Measurements from ENCODE around the gene CPAMD8.
A peak's percentile ranks its signal among the peaks of the same experiment; 100 is the strongest.
"Not testable (repeated sequence)": the region's sequence is repeated elsewhere in the genome, so short reads cannot be mapped to it uniquely, and the experiment has no call there.

The CPAMD8 gene

DNA sequence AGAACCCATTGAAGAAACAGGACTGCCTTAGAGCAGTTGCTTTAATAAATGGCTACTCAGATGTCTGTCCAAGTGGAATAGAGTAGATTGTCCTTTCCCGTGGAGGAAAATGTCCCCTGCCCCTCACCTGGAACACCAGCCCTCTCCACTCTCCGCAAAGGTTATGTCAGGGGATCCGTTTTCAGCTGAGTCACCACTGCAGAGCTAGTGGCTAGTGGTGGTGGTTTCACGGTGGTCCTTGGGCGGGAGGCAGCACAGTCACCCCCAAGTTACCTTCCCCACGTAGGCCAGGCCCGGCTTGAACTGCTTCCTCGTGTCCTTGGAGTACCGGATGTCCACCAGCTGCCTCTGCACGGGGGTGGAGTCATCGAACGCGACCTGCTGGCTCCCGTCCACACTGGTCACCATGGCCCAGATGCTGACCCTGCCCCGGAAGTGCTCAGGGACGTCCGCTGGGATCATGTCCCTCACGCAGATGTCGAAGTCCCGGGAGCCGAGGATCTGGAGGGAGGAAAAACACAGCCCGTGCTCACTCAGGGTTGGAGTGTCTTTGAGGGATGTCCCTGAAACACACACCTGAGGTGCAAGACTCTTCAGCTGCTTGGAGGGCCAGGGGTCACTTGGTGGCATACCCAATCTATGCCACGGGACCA is 29.6 kb downstream of the CPAMD8 start:
- not testable (repeated sequence) for DNase-seq

DNA sequence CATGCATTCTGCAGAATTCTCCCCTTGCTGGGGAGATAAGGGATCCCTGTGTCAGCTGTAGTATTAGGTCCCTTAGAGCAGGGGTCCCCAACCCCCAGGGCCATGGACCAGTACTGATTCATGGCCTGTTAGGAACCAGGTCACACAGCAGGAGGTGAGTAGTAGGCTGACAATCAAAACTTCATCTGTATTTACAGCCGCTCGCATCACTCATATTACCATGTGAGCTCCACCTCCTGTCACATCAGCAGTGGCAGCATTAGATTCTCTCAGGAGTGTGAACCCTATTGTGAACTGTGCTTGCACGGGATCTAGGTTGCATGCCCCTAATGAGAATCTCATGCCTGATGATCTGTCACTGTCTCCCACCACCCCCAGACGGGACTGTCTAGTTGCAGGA is 37.9 kb downstream of the CPAMD8 start:
- no peak for DNase-seq

DNA sequence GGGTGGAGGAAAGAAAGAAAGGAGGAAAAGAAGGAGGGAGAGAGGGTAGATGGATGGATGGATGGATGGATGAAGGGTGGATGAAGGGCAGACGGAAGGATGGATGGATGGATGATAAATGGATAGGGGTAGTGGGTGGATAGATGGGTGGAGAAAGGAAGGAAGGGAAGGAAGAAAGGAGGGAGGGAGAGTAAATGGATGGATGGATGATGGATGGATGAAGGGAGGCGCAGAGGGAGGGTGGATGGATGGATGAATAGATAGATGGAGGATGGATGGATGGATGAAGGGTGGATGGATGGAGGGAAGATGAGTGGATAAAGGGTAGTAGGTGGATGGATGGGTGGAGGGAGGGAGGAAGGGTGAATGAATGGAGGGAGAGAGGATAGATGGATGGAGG is 41.2 kb downstream of the CPAMD8 start:
- DNase-seq = no peak

DNA sequence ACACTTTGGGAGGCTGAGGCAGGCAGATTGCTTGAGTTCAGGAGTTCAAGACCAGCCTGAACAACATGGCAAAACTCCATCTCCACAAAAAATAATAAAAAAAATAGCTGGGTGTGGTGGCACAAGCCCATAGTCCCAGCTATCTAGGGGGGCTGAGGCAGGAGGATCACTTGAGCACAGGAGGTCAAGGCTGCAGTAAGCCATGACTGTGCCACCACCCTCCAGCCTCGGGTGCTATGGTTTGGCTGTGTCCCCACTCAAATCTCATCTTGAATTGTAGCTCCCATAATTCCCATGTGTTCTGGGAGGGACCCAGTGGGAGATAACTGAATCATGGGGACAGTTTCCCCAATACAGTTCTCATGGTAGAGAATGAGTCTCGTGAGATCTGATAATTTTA is 44.0 kb downstream of the CPAMD8 start:
- not testable (repeated sequence) for DNase-seq

DNA sequence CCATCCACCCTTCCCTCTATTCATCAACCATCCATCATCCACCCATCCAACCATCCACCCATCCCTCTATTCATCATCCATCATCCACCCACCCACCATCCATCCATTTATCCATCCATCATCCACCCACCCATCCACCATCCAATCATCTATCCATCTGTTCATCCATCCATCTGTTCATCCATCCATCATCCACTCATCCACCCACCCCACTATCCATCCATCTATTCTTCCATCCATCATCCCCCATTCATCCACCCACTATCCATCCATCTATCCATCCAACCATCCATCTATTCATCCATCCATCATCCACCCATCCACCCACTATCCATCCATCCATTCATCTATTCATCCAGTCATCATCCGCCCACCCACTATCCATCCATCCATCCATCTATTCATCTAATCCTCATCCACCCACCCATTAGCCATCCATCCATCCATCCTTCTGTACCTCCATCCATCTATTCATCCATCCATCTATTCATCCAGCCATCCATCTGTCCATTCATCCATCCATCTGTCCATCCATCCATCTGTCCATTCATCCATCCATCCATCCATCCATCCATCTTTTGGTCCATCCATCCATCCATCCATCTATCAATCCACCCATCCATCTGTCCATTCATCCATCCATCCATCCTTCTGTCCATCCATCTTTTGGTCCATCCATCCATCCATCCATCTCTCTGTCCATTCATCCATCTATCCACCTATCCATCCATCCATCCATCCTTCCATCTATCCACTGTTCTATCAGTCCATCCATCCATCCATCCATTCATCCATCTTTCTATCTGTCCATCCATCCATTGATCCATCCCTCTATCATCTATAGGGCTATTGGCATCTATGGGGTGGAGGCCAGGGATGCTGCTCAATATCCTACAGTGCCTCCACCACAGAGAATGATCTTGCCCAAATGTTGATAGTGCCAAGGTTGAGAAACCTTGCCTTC is 47.5 kb downstream of the CPAMD8 start:
- DNase-seq = no peak

DNA sequence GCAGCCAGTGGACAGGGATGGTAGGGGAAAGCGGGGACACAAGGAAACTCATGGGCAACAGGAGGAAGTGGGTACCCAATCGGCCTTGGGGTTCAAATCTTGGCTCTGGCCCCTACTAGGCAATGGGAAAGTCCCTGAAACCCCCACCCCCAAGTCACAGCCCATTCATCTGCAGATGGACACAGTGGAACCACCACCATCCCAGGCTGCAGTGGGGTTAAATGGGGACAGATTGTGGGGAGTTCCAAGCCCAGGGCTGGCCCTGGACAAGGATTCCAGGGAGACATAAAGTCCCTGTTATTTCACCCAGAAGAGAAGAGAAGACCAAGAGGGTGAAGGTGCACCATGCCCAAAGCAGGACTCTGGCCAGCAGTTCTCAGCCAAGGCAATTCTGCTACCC is 48.5 kb downstream of the CPAMD8 start:
- DNase-seq = no peak

DNA sequence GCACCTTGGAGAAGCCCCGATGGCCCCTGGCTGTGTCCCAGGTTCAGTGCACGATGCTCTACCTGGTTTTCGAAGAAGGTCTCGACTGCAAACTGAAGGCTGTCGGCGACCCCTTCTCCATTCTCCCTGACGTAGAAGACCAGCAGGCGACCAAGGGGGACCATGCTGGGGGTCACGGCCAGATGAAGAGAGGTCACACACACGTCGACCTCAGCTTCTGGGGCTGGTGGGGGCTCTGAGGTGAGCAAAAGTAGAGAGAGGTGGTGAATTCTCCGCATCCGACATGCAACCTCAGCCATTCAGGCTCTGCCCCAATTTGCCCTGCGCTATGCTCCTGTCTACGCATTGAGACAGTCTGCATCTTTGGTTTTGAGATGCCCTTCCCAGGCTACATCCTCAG is 49.3 kb downstream of the CPAMD8 start:
- no peak for DNase-seq

DNA sequence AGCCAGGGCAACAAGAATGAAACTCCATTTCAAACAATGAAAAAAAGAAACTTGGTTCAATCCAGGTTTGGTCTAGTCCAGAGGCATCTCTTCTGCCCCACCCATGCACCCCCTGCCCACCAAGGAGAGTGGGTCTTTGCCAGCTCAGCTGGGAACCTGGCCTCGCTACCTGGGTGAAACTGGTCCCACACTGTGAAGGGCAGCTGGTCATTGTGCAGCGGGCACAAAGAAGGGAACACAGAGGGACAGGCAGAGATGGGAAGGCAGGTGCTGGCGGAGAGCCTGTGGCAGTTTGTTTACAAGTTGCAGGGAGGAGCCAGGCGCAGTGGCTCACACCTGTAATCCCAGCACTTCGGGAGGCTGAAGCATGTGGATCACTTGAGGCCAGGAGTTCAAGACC is 50.2 kb downstream of the CPAMD8 start:
- DNase-seq = no peak

DNA sequence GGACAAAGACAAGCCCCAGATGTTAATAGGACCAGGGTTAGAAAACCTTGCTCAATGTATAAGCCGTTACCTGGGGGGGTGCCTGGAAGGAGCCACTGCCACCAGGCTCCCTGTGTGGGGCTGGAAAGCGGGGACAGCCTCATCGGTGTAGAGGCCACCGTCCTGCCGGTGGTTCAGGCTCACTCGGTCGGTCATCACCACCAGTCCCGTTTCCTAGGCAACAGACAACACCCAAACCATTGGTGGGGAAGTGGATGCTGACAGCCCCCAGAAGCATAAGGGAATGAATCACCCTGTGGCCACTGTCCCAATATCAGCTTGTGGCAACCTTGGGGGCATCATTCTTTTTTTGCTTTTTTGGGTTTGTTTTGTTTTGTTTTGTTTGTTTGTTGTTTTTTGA is 55.8 kb downstream of the CPAMD8 start:
- no peak for DNase-seq

DNA sequence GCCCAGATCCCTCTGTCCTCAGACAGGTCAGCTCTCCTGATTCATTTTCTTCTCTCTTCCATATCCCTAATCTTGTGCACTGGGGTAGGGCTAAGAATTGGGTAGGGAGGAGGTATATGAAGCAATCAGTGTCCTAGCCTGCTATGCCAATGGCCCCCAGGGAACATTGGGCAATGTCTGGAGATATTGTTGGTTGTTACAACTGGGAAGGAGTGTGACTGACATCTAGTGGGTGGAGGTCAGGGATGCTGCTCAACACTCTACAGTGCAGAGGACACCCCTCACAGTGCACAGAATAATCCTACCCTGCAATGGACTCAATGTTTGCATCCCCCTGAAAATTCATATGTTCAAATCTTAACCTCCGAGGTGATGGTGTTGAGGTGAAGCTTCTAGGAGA is 57.5 kb downstream of the CPAMD8 start:
- DNase-seq = peak; percentile 18

DNA sequence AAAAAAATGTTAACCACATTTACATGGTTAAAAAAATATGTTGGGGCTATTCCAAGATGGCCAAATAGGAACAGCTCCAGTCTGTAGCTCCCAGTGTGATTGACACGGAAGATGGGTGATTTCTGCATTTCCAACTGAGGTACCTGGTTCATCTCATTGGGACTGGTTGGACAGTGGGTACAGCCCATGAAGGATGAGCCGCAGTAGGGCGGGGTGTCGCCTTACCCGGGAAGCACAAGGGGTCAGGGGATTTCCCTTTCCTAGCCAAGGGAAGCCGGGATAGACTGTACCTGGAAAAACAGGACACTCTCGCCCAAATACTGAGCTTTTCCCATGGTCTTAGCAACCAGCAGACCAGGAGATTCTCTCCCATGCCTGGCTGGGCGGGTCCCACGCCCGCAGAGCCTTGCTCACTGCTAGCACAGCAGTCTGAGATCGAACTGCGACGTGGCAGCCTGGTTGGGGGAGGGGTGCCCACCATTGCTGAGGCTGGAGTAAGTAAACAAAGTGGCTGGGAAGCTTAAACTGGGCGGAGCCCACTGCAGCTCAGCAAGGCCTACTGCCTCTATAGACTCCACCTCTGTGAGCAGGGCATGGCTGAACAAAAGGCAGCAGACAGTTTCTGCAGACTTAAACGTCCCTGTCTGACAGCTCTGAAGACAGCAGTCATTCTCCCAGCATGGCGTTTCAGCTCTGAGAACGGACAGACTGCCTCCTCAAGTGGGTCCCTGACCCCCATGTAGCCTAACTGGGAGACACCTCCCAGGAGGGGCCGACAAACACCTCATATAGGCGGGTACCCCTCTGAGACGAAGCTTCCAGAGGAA is 65.4 kb downstream of the CPAMD8 start:
- not testable (repeated sequence) for DNase-seq

DNA sequence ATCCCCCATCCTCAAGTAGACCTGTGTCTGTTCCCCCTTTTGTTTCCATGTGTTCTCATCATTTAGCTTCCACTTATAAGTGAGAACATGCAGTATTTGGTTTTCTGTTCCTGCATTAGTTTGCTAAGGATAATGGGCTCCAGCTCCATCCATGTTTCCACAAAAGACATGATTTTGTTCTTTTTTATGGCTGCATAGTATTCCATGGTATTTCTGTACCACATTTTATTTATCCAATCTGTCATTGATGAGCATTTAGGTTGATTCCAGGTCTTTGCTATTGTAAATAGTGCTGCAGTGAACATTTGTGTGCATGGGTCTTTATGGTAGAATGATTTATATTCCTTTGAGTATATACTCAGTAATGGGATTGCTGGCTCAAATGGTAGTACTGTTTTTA is 68.3 kb downstream of the CPAMD8 start:
- not testable (repeated sequence) for DNase-seq

DNA sequence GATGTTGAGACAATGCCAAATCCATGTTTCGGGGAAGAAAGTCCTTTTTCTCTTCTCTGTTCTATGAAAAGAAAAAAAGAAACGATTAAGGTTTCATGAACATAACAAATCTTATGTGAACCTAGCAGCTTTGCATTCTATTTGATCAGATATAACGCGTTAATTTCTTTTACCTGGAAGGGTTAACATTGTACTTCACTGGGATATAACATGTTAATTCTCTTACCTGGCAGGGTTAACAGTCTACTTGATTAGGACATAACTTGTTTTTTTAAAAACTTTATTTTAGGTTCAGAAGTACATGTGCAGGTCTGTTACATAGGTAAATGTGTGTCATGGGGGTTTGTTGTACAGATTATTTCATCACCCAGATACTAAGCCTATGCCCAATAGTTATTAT is 68.8 kb downstream of the CPAMD8 start:
- DNase-seq = no peak

DNA sequence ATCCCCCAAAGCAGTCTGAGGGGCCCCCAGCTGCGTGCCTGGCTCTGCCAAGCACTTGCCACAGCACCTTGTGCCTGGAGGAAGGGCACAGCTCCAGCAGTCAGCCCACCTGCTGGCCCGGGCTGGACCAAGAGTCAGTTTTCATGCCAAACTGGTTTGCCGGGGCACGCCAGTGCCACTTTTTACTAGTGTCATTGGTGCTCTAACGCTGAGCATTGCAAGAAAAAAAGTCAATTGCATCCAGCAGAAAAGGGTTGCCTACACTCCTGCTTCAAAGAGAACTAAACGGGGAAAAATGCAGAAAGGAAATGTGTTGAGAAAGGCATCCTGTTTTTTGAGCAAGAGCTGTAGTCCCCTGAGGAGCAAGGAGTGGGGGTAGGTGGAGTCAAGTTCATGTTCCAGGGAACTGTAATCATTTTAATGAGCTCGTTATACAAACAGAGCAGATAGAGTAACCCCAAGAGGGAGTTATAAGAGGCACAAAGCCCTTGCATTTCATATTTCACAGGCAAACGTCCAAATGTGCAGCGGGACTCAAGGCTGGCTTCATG is 69.4 kb downstream of the CPAMD8 start:
- DNase-seq = no peak

DNA sequence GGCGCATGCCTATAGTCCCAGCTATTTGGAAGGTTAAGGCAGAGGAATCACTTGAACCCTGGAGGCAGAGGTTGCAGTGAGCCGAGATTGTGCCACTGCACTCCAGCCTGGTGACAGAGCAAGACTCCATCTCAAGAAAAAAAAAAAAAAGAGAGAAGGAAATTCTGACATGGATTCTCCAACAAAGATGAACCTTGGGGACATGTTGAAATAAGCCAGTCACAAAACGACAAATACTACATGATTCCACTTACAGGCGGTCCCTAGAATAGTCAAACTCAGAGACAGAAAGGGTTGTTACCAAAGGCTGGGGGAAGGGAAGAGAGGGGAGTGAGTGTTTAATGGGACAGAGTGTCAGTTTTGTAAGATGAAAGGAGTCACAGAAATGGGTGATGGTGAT is 71.4 kb downstream of the CPAMD8 start:
- no peak for DNase-seq

DNA sequence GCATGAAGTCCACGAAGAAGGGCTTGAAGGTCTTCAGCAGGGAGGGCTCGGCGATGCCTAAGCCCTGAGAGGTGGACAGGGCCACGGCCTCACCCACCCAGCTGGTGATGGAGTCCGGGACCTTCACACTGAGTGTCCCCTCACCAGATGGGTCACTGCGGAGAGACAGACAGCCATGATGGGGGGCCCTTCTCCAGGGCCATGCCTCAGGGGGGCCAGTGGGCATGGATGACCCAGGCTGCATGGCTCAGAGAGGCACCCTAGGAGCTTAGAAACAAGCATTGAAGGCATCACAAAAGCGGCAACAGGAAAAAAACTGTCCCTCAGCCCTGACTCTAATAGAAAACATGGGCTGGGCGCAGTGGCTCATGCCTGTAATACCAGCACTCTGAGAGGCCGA is 74.6 kb downstream of the CPAMD8 start:
- DNase-seq = no peak

DNA sequence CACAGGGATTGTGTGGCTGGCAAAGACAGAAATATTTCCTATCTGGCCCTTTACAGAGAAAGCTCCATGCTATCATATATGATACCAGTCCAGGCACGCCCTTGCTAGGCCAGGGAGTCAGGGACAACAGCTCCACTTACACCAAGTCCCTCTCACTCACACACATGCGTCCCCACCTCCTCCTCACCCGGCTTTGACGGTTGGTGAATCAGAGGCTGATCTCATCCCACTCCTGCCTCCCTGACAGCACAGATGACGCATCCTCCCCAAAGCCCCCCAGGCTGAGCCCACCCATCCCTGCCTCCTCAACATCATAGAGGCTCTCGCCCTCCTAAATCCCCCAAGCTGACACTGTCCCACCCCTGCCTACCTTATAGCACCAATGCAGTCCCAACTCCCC is 75.1 kb downstream of the CPAMD8 start:
- DNase-seq = no peak

DNA sequence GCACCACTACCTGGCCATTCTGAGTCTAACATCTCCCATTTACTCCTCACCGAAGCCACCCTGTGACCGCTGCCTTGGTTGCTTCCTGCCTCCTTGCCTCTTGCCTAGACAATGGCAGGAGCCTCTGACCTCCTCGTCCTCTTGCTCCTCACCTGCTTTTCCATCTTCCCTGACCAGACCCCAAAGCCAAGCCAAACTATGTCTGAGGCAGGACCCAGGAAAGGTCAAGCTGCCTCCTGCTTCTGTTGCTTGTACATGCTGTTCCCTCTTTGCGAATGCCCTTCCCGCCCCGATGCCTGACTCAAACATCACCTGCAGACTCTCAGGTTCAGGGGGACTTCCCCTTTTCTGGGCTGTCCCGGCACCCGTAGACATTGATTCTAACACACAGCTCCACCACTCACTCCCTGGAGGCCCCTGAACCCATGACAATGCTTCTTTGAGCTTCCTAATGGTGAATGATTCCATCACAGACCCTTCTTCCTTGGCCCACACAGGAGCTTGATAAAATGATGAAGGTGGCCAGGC is 77.0 kb downstream of the CPAMD8 start:
- DNase-seq = no peak

DNA sequence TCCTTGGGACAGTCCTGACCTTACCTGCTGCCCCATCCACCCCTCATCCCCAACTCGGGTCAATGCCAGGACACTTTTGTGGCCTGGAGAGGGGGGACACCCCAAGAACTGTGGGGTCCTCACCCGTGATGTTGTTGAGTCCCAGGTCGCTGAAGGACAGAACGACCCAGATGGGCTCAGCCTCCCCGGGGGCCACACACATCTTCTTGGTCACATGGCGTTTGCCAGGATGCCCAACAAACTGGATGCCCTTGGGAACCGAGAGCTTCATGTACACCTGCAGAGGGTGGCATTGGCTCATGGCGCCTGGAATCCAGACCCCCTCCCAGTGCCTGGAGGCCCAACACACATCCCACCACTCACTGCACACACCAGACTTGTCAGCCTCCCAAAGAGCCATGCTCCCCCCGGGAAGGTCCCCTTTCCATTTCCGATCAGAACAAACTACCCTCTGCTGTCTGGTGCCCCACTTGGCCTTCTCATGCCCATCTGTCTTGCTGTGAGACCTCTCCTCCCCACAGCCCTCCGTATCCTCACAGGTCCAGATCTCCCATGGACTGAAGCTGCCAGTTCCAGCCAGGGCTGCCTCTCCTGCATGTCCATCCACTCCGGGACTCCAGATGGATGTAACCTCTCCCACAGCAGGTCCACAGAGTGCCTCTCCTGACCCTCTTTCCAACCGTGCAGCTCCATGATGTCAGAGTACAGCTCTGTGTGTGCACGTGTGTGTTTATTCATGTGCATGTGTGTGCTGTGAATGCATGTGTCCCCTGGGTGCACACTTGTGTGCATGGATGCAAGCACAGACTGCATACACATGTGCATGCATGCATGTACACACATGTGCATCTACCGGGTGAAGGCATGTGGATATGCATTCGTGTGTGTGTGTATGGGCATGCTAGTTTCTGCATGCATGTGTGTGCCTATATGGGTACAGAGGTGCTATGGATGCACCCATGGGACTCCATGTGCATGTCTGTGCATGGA is 79.4 kb downstream of the CPAMD8 start:
- DNase-seq = no peak

DNA sequence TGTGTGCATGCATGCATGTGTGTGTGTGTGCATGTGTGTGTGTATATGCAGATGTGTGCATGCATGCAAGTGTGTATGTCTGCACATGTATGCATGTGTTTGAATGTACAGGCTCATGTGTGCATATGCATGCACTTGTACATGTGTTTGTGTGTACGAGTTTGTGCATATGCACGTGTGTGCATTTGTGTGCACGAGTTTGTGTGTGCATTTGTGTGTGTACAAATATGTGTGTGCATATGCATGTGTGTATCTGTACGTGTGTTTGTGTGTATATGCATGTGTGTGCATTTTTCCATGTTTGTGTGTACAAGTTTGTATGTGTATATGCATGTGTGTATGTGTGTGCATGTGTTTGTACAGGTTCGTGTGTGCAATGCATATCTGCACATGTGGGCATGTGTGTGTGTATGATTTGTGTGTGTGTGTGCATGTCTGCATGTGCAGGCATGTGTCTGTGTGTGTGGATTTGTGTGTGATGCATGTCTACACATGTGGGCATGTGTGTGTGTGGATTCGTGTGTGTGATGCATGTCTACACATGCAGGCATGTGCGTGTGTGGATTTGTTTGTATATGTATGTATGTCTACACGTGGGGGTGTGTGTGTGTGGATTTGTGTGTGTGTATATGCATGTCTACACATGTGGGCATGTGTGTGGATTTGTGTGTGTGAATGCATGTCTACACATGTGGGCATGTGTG is 80.7 kb downstream of the CPAMD8 start:
- DNase-seq = no peak

DNA sequence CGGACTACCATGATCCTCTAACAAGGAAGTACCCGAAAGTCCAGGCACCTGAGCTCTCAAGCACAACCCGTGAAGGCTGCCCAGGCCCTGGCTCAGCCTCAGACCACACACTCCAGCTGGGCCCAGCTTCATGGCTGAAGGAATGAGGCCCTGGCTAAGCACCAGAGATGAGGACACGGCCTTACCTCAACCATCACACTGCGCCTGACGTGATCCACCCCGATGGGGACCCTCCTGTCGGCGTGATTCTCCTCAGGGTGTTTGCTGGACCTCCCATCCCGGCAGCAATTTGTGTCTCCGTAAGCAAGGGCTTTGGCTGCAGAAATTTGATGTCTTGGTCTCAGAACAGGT is 81.3 kb downstream of the CPAMD8 start:
- no peak for DNase-seq

Measured in CD4-positive, alpha-beta T cell treated with Interferon gamma for 1 hour (primary cell).